Stimulated activated CD8-positive, alpha-beta memory T cell treated with anti-CD3 and anti-CD28 coated beads, Interleukin-7, amount 100 ng/mL, for 24 hours (primary cell): ENCODE results near the gene DLK1.

Experiments
- DNase-seq: peaks from one replicate; pipeline ENCODE4 v3.0.0-alpha.2; 2020; ENCODE audit warnings: low read depth

The DLK1 gene

GRCh38 chr14:100693877-100694578 lies 32.7 kb upstream of the DLK1 start:
- no peak for DNase-seq

DNA sequence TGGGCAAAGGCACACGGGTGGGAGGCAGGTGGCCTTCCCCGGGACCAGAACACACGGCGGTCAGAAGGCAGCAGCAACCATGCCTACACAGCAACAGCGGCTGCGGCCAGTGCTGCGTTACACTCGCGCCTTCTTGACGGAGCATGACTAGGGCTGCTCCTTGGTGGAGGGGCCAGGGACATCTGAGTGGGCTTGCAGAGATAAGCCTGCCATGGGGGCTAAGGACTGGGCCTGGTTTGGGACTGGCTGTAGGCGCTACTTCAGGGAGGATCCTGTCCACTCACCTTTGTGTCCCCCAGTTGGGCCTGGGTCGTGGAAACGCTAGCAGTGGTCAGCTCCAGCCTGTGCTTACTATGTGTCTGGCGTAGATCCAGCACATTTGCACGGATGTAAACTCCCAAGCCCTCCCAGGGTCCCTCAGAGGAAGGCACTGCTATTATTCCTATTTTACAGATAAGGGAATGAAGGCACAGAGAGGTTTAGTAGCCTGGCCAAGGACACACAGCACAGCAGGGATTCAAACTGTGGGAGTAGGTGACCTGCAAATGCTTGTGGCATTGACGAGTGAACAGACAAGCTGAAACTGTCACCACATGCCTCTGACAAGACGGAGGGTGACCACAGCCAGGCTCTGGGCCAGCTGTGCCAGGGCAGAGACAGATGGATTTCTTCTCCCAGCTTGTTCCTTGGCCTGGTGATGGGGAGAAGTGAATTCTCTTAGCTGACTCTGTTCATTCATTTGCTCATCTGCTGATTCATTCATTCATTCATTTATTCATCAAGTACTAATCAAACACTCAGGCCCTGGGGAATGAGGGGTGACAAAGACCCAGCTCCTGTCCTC lies 31.9 kb upstream of the DLK1 start:
- no peak for DNase-seq

- no peak for DNase-seq
Measured at GRCh38 chr14:100695423-100695738, 31.3 kb upstream of the DLK1 start.

DNA sequence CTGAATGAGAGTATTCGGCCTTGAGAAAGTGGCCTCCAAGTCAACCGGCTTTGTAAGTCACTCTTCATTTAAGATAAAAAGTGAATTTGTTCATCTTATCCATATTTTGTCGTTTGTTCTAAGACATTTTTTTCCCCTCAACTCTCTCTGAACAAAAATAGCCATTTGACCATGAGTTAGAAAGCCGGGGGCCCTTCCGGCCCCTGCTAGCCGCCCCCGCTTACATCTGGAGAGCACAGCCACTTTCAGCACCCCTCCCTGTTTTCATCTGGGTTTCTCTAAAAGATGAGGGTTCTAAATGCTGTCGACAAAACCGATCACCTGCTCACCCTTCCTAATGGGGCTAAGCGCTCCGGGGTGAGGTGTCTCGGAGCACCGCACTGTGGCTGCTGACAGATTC lies 30.7 kb upstream of the DLK1 start:
- no peak for DNase-seq

DNA sequence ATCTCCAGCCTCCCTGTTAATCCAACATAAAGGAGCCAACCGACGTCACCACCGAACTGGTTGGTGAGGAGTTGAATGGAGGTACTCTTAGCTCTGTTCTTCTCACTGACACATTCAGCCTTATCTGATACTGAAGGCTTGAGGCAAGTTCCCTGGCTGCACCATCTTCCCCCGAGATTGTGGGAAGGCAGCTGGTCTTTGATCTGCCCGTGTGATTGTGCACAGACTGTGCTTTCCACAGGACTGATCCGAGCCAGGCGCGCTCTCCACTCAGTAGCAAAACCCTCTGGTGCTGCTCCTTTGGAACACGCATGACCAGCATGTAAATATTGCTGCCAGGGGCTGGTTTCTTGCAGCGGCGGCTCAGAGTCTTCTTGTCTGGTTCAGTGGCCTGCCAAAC lies 30.1 kb upstream of the DLK1 start:
- DNase-seq: no peak

GRCh38 chr14:100698066-100698465 lies 28.6 kb upstream of the DLK1 start:
- no peak for DNase-seq

DNA sequence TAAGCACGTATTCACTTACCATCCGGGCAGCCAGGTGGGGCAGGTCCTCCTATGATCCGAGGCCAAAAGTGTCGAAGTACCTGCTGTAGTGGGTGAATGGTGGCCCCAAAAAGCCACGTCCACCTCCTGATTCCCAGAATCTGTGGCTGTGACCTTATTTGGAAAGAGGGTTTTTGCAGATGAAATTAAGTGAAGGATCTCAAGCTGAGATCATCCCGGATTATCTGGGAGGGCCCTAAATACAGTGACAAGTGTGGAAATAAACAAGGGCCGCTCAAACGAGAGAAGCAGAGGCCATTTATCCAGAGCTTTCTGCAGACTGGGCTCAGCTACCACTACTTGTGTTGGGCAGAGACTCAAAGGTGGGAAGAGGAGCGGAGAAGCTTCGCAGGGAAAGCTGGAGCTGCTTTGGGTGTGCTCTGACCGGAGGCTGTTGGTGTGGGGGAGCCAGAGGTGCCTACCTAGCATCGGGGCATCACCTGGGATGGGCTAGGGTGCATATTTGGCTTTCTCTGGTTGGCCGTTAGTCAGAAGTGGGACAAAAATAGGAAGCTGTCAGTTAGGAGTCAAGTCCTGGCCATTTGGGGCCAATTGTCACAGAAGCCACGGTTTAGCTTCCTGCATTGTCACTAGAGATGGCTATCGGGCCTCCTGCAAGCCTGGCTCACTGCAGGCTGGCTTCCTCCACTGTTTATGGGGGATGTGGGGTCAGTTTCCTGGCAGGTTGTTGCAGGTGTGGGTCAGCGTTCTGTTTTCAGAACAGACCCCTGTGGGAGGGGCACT lies 27.8 kb upstream of the DLK1 start:
- no peak for DNase-seq

DNA sequence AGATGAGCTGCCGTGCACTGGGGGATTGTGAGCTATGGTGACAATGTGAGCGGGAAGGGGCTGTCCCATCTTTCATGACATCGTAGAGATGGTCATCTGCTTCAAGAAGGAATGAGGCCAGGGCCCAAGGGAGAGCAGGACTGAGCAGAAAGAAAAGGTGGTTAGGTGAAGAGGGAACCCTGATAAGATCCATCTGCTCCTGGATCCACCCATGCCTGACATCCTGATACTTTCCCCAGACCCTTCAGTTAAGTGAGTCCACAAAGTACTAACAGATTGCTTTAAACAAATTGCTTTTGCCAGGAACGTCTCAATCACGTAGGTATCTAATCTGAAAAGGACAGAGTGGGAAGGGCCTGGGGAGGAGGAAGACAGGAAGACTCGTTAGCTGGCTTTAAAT lies 25.4 kb upstream of the DLK1 start:
- DNase-seq: no peak

GRCh38 chr14:100702590-100702989 lies 24.1 kb upstream of the DLK1 start:
- no peak for DNase-seq

DNA sequence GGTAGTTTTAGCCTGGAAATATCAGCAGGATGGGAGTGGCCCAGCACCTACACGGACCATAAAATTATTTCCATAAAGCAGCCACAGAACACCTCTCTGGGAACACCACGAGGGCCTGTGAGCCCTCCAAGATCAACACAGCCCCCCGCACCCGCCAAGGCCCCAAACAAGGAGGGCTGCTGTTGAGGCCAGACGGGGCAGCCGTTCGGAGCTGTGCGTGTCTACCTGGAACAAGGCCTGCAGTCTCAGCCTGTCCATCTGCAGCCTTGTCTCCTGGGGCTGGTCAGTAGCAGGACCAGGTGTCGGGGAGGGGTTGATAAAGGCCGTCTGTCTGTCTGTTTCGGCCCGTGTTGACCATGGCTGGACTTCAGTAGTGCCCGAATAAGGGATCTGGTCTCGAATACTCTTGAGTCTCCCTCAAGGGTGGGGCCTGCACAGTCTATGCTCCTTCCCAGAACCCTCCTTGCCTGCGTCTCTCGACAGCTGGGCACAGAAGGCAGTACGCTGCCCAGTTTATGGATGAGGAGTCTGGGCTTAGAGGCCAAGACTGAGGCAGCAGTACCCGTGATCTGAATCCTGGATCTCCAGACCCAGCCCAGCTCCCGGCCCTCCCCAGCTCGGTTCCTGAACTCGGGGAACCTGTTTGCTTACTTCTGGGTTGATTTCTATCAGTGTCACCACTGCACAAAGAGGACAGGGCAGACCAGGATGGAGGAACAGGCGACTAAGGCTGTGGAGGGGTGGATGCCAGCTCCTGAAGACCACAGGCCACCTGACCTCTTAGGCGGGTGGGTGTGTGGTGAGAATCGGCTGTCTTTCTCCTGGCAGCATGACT lies 23.1 kb upstream of the DLK1 start:
- DNase-seq: no peak

DNA sequence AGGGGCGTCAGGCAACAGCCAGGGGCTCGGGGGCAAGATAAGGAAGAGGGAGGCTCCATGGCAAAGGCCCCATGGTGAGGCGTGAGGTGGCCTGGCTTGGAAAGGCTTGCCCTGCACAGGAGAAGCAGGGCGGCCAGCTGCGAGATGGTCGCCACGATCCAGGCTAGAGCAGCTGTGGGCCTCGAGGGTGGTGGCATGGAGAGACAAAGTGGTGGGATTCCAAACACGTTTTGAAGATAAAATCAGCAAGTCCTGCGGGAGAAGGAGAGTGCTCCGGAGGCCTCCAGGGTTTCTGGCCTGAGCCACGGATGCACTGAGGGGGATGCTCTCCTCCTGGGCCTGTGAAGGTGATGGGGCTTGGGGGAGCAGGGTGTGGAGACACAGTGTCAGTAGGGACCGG lies 20.5 kb upstream of the DLK1 start:
- DNase-seq: no peak

GRCh38 chr14:100706860-100707259 lies 19.8 kb upstream of the DLK1 start:
- DNase-seq: no peak

GRCh38 chr14:100708425-100709288 lies 18.0 kb upstream of the DLK1 start:
- no peak for DNase-seq

DNA sequence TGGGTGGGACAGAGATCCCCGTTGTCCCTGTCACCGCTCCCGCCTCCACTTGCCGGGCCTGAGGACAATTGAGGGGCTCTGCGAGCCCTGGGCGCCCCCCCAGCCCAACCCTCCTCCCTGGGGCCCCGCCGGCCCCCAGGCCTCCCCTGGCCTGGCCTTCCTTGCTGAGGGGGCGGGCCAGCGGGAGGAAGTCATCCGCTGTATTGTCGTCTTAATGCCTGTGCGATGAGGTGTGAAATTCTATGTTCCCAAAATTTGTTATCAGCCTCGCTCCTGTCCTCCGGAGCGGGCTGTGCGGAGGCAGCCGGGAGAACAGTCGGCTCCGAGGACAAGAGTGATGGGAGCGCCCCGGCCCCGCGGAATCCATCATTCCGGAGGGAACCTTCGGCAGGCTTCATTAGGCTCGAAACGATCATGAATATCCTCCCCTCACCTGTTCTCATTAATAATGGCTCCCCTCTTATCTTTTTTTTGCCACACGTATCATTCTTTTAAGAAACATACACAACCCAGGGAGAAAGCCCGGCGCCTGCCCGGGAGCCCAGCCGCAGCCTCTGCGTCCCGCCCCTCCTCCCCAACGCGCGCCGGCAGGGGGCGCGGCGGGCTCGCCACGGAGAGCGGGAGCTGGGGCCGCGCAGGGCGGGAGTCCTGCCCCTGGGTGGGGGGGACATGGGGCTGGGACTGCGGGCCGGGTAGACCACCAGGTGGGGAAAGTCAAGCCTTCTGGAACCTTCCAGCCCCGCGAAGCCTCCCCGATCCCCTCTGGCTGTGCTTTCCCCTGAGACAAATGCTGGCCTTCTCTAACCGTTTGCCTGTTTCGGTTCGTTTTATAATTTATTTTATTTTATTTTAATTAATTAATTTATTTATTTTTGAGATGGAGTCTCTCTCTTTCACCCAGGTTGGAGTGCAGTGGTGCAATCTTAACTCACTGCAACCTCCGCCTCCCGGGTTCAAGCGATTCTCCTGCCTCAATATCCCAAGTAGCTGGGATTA lies 17.1 kb upstream of the DLK1 start:
- DNase-seq: no peak

DNA sequence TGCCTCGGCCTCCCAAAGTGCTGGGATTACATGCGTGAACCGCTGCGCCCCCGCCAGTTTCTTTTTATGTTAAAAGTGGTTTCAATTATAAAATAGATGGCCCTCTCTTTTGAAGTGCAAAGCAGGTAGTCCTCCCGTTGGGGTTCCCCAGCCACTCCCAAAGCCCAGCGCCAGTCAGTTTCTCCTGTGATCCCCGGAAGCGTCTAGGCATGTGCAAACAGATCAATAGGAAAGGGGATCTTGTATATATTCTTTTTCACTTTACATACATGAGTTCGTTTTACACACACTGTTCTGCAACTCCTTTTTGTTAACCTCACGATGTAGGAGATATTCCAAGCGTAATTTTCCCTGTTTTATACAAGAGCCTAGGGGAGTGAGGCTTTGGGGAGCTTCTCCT lies 16.3 kb upstream of the DLK1 start:
- no peak for DNase-seq

DNA sequence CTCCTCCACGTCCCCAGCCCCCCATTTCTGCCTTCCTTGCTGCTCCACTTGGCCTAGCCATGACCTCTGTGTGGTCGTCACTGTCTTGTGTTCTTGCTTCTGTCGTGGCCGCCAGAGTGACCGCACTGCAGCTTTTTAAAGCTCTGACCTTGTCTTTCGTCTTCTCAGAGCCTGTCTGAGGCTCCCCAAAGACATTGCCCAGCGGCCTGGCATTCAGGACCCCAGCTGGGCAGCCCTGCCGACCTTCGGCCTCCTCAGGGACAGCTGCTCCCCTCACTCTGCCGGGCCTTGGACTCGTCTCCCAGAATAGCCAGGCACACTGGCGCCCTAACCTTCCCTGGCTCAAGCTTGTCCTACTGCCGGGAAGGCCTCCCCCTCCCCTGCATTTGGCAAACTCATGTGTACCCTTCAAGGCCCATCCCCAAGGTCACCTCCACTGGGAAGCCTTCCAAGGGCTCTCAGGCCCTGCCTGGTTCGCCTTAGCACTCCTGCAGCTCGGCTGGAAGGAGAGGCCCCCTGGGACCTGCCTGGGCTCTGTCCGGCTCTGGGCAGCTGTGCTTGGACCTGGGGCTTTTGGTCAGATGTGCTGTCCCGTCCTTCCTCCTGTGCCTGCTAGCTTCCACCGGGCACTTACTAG lies 15.7 kb upstream of the DLK1 start:
- no peak for DNase-seq

GRCh38 chr14:100711493-100711892 lies 15.2 kb upstream of the DLK1 start:
- no peak for DNase-seq

- DNase-seq: no peak
Measured at GRCh38 chr14:100712490-100712889, 14.2 kb upstream of the DLK1 start.

GRCh38 chr14:100713705-100714104 lies 13.0 kb upstream of the DLK1 start:
- no peak for DNase-seq
